GM18858 (cell line): ENCODE results near the gene PROX2.

Experiments
- ATAC-seq: cut with Tn5 transposase; IDR thresholded peaks from one replicate; pipeline ENCODE4 v1.9.1; 2021; ENCODE audit not compliant: unreplicated experiment

The PROX2 gene

DNA sequence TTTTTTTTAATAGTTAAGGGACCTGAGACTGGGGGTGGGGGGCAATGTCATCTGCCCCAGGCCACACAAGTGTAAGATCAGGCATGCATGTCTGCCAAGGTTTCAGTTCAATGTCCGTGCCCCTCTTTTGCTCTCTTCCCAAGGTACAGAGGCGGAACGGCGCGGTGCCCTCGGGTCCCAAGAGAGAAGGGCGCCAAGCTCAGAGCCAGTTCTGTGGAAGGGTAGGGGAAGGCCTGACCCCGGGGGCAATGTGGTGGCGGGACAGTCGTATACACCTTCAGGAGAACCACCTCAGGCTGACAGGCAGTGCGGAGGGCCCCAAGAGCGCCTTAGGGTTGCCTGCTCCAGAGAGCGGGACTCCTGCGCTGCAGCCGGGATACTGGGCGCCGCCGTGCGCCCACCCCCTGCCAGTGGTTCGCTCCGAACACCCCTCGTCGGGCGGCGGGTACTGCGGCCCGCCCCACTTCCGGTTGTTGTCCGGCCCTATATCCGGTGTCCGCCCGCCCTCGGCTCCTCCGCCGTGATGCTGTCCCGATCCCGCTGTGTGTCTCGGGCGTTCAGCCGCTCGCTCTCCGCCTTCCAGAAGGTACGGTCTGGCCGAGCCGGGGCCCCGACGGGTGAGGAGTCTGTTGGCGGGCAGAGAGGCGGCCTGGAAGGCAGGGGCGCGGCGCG lies 5.6 kb upstream of the PROX2 start, which contains the start of gene DLST:
Gene DLST, plus strand, starts transcription at position 486 of the 672 bp plus-strand sequence. Its CDS starts 38 bp downstream, at position 524.
- peak; percentile 65 for ATAC-seq

- ATAC-seq = no peak
Measured at GRCh38 chr14:74879427-74880182, 3.7 kb upstream of the PROX2 start.

- no peak for ATAC-seq
Measured at GRCh38 chr14:74875204-74875603, 741 bp downstream of the PROX2 start.

DNA sequence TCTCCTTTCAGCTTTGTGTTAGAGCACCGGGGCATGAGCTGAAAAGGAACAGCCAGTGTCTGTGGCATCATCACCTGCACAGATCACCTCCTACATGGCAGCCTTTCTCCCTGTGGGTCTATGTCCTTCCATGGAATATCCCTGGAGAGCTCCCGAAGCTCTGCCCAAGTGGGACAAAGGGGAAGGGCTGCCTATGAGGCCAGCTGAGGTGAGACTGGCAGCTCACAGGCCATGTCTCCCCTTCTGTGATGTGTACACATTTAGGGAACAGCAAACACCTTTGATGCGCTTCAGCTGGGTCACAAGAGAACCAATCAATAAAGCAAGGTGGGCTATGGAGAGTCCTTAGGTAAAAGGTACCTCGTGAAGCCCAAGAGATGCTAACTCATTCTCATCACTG lies 4.1 kb downstream of the PROX2 start:
- ATAC-seq = no peak

GRCh38 chr14:74868739-74869138 lies 7.2 kb downstream of the PROX2 start:
- no peak for ATAC-seq

GRCh38 chr14:74867673-74868072 lies 8.3 kb downstream of the PROX2 start:
- ATAC-seq = no peak

DNA sequence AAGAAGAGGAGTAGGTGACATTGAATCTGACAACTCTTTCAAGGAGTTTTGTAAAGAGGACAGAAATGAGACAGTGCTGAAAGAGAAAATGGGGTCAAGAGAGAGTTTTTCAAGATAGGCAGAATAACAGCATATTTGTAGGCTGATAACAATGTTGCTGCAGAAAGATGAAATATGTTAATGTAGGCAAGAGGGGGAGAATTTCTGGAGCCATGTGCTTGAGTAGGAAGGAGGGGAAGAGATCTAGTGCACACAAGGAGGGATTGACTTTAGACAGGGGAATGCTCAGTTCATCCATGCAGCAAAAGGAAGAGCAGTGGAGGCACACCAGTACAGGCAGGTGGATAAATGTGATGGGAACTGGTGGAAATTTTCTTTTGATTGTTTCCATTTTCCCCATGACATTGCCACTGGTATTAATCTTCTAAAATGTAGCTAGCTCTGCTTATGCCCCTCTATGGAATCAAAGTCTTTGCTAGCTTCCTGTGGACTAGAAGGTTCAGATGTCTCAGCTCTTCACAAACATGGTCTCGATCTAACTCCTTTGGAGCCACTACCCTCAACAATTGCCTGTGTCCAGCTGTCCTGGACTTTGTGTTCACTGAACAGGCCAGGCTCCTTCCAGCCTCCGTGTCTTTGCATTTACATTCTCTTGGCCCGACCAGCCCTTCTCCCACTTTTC lies 9.1 kb downstream of the PROX2 start:
- no peak for ATAC-seq

DNA sequence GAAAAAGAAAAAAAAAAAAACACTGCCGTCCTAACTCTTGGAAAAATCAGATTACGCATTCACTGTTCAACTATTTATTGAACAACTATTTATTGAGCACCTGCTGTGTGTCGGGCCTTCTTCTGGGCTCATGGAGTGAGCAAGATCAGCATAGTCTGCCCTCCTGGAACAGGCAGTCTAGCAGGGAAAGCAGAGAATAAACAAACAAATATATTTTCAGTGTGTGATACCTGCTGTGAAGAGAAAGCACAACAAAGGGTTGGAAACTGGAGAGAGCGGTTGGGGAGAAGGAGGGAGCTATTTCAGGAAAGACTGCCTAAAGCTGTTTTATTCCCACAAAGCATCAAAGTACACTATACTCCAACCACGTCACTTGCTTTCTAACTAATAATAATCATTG lies 10.8 kb downstream of the PROX2 start:
- no peak for ATAC-seq

GRCh38 chr14:74864198-74864597 lies 11.7 kb downstream of the PROX2 start:
- no peak for ATAC-seq

DNA sequence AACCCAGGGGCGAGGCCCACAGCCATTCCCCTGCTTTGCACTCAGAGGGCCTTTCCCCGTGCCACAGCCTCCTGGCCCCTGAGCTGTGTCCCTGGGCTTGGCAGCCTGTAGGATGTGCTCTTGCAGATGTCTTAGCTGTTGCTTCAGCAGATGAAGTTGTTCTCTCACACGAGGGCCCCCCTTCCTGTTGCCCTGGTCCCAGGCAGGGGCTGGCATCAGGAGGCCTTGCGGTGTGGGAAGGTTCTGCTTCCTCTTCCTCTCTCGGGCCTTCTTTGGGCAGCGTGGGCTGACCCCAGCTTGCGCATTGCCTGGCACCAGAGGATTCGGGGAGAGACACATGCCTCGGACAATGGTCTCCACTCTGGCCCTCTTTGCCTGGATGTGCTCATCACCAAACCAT lies 12.7 kb downstream of the PROX2 start:
- ATAC-seq = no peak

- no peak for ATAC-seq
Measured at GRCh38 chr14:74861734-74862090, 14.2 kb downstream of the PROX2 start.

GRCh38 chr14:74860899-74861733 lies 14.8 kb downstream of the PROX2 start:
- ATAC-seq = no peak

GRCh38 chr14:74859757-74860552 lies 16.0 kb downstream of the PROX2 start:
- no peak for ATAC-seq

- ATAC-seq = no peak
Measured at GRCh38 chr14:74858022-74858421, 17.9 kb downstream of the PROX2 start.

GRCh38 chr14:74856366-74856765 lies 19.6 kb downstream of the PROX2 start:
- no peak for ATAC-seq

DNA sequence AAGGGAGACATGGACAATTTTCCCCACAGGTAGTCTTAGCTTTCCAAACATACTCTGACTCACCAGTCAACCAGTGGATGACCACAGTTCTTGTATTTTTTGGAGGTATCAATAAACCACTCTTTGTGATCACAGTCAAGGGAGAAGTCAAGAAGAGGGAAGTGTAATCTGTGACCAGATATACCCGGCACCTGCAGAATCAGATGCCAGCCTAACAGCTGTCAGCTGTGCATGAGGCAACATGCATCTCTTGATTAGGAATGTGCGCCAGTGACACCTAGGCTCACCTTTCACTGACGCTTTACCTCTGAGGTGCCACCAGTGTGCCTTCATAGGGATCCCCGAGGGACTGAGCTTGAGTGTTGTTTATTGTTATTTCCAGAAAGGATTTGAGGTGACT lies 20.0 kb downstream of the PROX2 start:
- ATAC-seq = no peak

- no peak for ATAC-seq
Measured at GRCh38 chr14:74855021-74855420, 20.9 kb downstream of the PROX2 start.

GRCh38 chr14:74853581-74853980 lies 22.4 kb downstream of the PROX2 start:
- ATAC-seq = no peak

- ATAC-seq = no peak
Measured at GRCh38 chr14:74852922-74853530, 22.9 kb downstream of the PROX2 start.

DNA sequence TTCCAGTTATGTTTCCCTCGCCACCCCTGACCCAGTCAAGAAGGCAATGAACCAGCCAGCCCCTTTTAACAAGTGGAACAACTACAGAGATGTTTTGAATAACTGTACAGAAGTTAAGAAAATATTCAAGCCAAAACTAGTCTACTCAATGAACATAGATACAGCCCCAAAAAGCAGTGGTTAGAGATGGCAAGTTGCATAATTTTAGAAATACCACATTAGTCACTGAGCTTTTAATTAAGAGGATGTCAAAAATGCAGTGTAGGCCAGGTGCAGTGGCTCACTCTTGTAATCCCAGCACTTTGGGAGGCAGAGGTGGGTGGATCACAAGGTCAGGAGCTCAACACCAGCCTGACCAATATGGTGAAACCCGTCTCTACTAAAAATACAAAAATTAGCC lies 27.2 kb downstream of the PROX2 start:
- ATAC-seq = no peak
